CD14-positive monocyte (primary cell): ENCODE data around the gene OR2AT4. TPM values are rescaled to one million over a fixed set of nuclear protein-coding genes. Genes with fewer than 3 reads are reported as not detected.
"Not testable (repeated sequence)": the region's sequence is repeated elsewhere in the genome, so short reads cannot be mapped to it uniquely, and the experiment has no call there.

ENCODE experiments used
- DNase-seq, 3 donors: peaks; one replicate each; pipeline ENCODE4 v3.0.0-alpha.2; 2011 to 2022
- H2AFZ ChIP-seq: 2 replicates; pipeline ENCODE4 v1.6.0; 2012; ENCODE audit warnings: mild to moderate bottlenecking, low read depth, low read length, inconsistent platforms; ENCODE audit not compliant: insufficient read depth, poor library complexity, severe bottlenecking
- H3K27ac ChIP-seq, 2 donors: 1 replicate in 1 of 2; 2 replicates in 1 of 2; pipeline ENCODE4 v1.5.1; 2012 to 2013; ENCODE audit warnings: low read length in 2 of 2, control low read depth in 1 of 2, inconsistent platforms in 1 of 2, low read depth in 1 of 2, mild to moderate bottlenecking in 1 of 2
- H3K27me3 ChIP-seq, 2 donors: one replicate each; pipeline versions ENCODE4 v1.6.0 to v1.6.1; 2011 to 2013; ENCODE audit warnings: low read length in 2 of 2; ENCODE audit not compliant: control insufficient read depth in 2 of 2, insufficient read depth in 2 of 2
- H3K36me3 ChIP-seq, 2 donors: replicated peaks in 1 of 2; 1 replicate in 1 of 2; 2 replicates in 1 of 2; pipeline versions ENCODE4 v1.5.1 to v1.6.1; 2012 to 2013; ENCODE audit warnings: low read length in 2 of 2, control low read depth in 1 of 2, inconsistent platforms in 1 of 2, mild to moderate bottlenecking in 1 of 2; ENCODE audit not compliant: insufficient read depth in 2 of 2, control insufficient read depth in 1 of 2
- H3K4me1 ChIP-seq, 2 donors: 1 replicate in 1 of 2; 2 replicates in 1 of 2; pipeline versions ENCODE4 v1.5.1 to v1.6.1; 2012 to 2013; ENCODE audit warnings: low read length in 2 of 2, control low read depth in 1 of 2, inconsistent platforms in 1 of 2, mild to moderate bottlenecking in 1 of 2, moderate library complexity in 1 of 2; ENCODE audit not compliant: insufficient read depth in 2 of 2, control insufficient read depth in 1 of 2
- H3K4me2 ChIP-seq: replicated peaks from 2 replicates; pipeline ENCODE3; 2012; ENCODE audit warnings: low read length, moderate library complexity, mild to moderate bottlenecking; ENCODE audit not compliant: poor library complexity, severe bottlenecking; ENCODE audit errors: extremely low read depth
- H3K4me3 ChIP-seq, 3 experiments: fragments of 200-600 bp in 1 of 3; sonication (generic) in 1 of 3; replicated peaks in 1 of 3; 1 replicate in 2 of 3; 2 replicates in 1 of 3; pipeline ENCODE4 v1.5.1; 2011 to 2013; ENCODE audit warnings: low read length in 3 of 3, mild to moderate bottlenecking in 3 of 3, control low read depth in 2 of 3, low read depth in 2 of 3, inconsistent platforms in 1 of 3, moderate library complexity in 1 of 3
- H3K79me2 ChIP-seq: 2 replicates; pipeline ENCODE4 v1.6.0; 2012; ENCODE audit warnings: mild to moderate bottlenecking, control low read depth, inconsistent platforms, low read length, moderate library complexity; ENCODE audit not compliant: insufficient read depth
- H3K9ac ChIP-seq: 2 replicates; pipeline ENCODE4 v1.6.0; 2017; ENCODE audit warnings: low read length, mild to moderate bottlenecking; ENCODE audit not compliant: insufficient read depth, poor library complexity, severe bottlenecking
- H3K9me3 ChIP-seq, 2 donors: replicated peaks in 1 of 2; 1 replicate in 1 of 2; 2 replicates in 1 of 2; pipeline versions ENCODE4 v1.5.1 to v1.6.1; 2012 to 2013; ENCODE audit warnings: low read length in 2 of 2, control low read depth in 1 of 2; ENCODE audit not compliant: control insufficient read depth in 1 of 2, insufficient read depth in 1 of 2
- H4K20me1 ChIP-seq: 2 replicates; pipeline ENCODE4 v1.6.0; 2012; ENCODE audit warnings: mild to moderate bottlenecking, low read length, control low read depth, moderate library complexity; ENCODE audit not compliant: insufficient read depth
- H3K27ac Mint-ChIP-seq, 7 donors: one replicate each; pipeline ENCODE4 v1.8.0; 2020; ENCODE audit warnings: mild to moderate bottlenecking in 7 of 7, mixed read lengths in 7 of 7, moderate library complexity in 6 of 7, inconsistent platforms in 2 of 7
- H3K27me3 Mint-ChIP-seq, 3 donors: one replicate each; pipeline ENCODE4 v1.8.0; 2021 to 2022; ENCODE audit warnings: low read depth in 3 of 3, mild to moderate bottlenecking in 3 of 3, mixed read lengths in 3 of 3, moderate library complexity in 3 of 3, inconsistent platforms in 1 of 3
- H3K36me3 Mint-ChIP-seq, 2 donors: one replicate each; pipeline ENCODE4 v1.8.0; 2020; ENCODE audit warnings: mixed read lengths in 2 of 2, inconsistent platforms in 1 of 2, mild to moderate bottlenecking in 1 of 2
- H3K4me1 Mint-ChIP-seq: one replicate; pipeline ENCODE4 v1.8.0; 2020; ENCODE audit warnings: mild to moderate bottlenecking, mixed read lengths
- H3K4me3 Mint-ChIP-seq, 2 donors: one replicate each; pipeline ENCODE4 v1.8.0; 2020; ENCODE audit warnings: mild to moderate bottlenecking in 2 of 2, mixed read lengths in 2 of 2, moderate library complexity in 1 of 2
- H3K9me3 Mint-ChIP-seq, 7 donors: one replicate each; pipeline ENCODE4 v1.8.0; 2020 to 2022; ENCODE audit warnings: mixed read lengths in 7 of 7, mild to moderate bottlenecking in 6 of 7, moderate library complexity in 6 of 7, inconsistent platforms in 2 of 7
- CTCF ChIP-seq: fragments of 200-600 bp; IDR thresholded peaks from one replicate; pipeline ENCODE4 v1.8.0; 2022; ENCODE audit warnings: antibody characterized with exemption, mild to moderate bottlenecking
- WGBS: methylation state at CpG from one replicate; pipeline ENCODE4 v1.1.5; 2013; ENCODE audit warnings: missing lambda C conversion rate; ENCODE audit not compliant: insufficient coverage; 5-methylcytosine and 5-hydroxymethylcytosine counted together
- intact Hi-C, 2 donors: fragments of 100-400 bp; cut with micrococcal nuclease; formaldehyde crosslinking; loops; one replicate each; pipeline versions ENCODE4 v1.15.0 to v1.15.1; 2023
- polyA plus RNA-seq, 3 donors: library from polyadenylated mRNA; depleted of rRNA in 1 of 3; unstranded in 2 of 3; stranded (reverse) in 1 of 3; fragments of 300-500 nt in 2 of 3; fragments of >200 nt in 1 of 3; fragmentation: Illumina TruSeq in 2 of 3; gene quantifications; 1 replicate in 2 of 3; 2 replicates in 1 of 3; pipeline ENCODE4 v1.2.3, GENCODE V29; 2012 to 2021

OR2AT4 gene
- polyA plus RNA-seq, 3 donors = not detected

DNA sequence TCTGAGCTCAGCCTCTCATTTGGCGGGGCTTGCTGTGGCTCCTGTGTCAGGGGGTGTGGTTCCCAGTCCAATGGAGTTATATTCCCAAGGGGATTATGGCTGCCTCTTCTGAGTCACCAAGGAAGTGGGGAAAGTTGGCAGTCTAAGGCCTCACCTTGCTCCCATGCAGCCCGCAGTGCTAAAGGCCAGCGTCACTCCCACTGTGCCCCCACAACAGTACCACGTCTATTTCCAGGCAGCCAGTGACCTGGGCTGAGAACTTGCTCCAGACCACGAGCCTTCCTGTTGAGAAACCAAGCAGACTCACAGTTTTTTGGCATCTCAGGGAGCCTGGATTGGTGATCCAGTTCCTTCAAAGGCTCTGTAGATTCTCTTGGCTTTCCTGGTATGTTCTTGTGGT is 45.6 kb downstream of the OR2AT4 start:
- H3K9ac ChIP-seq = no peak overlapping the region
- DNase-seq = no peak
- H3K27me3 Mint-ChIP-seq = peaks cover 0 to 5% (median 3%) of the 10 kb centered on the region in 3 donors
- H3K27me3 ChIP-seq = no peaks in the 10 kb centered on the region
- no peaks in the 10 kb centered on the region for H3K4me1 Mint-ChIP-seq
- H4K20me1 ChIP-seq = no peaks in the 10 kb centered on the region
- no peak overlapping the region for H3K27ac Mint-ChIP-seq
- TF ChIP-seq CTCF = no peak
- H3K27ac ChIP-seq = no peak overlapping the region
- H2AFZ ChIP-seq = no peak overlapping the region
- H3K9me3 Mint-ChIP-seq = peaks cover 3 to 22% (median 18%) of the 10 kb centered on the region in 7 donors
- intact Hi-C loops = no loop called here
- peaks cover 2 to 4% of the 10 kb centered on the region in 2 donors for H3K9me3 ChIP-seq
- WGBS = 47% methylated on average over 4 of the region's 5 CpGs
- H3K36me3 ChIP-seq = no peaks in the 10 kb centered on the region
- no peaks in the 10 kb centered on the region for H3K79me2 ChIP-seq
- no peaks in the 10 kb centered on the region for H3K4me1 ChIP-seq
- no peaks in the 10 kb centered on the region for H3K36me3 Mint-ChIP-seq
- H3K4me2 ChIP-seq = no peak overlapping the region
- H3K4me3 Mint-ChIP-seq = no peak overlapping the region
- H3K4me3 ChIP-seq = no peak overlapping the region

- Histone ChIP-seq H3K36me3 (no peaks in the 10 kb centered on the region), H3K27ac (no peak overlapping the region), H3K9me3 (peaks cover 2 to 4% of the 10 kb centered on the region in 2 donors), H2AFZ (no peak overlapping the region), H3K79me2 (no peaks in the 10 kb centered on the region), H3K9ac (no peak overlapping the region), H4K20me1 (no peaks in the 10 kb centered on the region), H3K4me1 (no peaks in the 10 kb centered on the region), H3K4me3 (no peak overlapping the region), H3K4me2 (no peak overlapping the region), H3K27me3 (no peaks in the 10 kb centered on the region)
- Mint-ChIP-seq H3K36me3 (no peaks in the 10 kb centered on the region), H3K4me3 (no peak overlapping the region), H3K27ac (no peak overlapping the region), H3K9me3 (peaks cover 3 to 22% (median 18%) of the 10 kb centered on the region in 7 donors), H3K27me3 (peaks cover 0 to 5% (median 3%) of the 10 kb centered on the region in 3 donors), H3K4me1 (no peaks in the 10 kb centered on the region)
- 97% methylated on average over 3 of the region's 4 CpGs for WGBS
- no peak for TF ChIP-seq CTCF
- no peak for DNase-seq
- intact Hi-C loops = no loop called here
Observed at GRCh38 chr11:75050516-75050915, 46.2 kb downstream of the OR2AT4 start.

GRCh38 chr11:75049501-75050266 is 47.0 kb downstream of the OR2AT4 start:
- H3K9ac ChIP-seq, H3K27me3 Mint-ChIP-seq, H3K27me3 ChIP-seq, H3K36me3 Mint-ChIP-seq, H3K79me2 ChIP-seq, H3K4me1 ChIP-seq, H3K4me3 Mint-ChIP-seq, intact Hi-C loops, DNase-seq, H3K4me3 ChIP-seq, H3K4me2 ChIP-seq, H4K20me1 ChIP-seq, H3K4me1 Mint-ChIP-seq, H3K27ac ChIP-seq, H3K36me3 ChIP-seq, H3K9me3 ChIP-seq, H2AFZ ChIP-seq: not testable (repeated sequence)
- H3K9me3 Mint-ChIP-seq = peaks cover 3 to 19% (median 18%) of the 10 kb centered on the region in 7 donors
- no CpG with 5 or more reads among the region's 8 CpGs for WGBS
- H3K27ac Mint-ChIP-seq = peak overlapping the region in 1 of 7 donors; percentile 73
